Mesenchymal stem cell (in vitro differentiated cells and primary cell): ENCODE measurements around the gene BEAN1.

Experiments
- DNase-seq: peaks from one replicate; pipeline ENCODE4 v3.0.0-alpha.2; 2013
- H2AFZ ChIP-seq: one replicate; pipeline ENCODE4 v1.6.1; 2013; ENCODE audit warnings: low read depth, mild to moderate bottlenecking, control low read depth, inconsistent platforms, low read length, moderate library complexity
- H2AK5ac ChIP-seq: 2 replicates; pipeline ENCODE4 v1.6.1; 2013; ENCODE audit warnings: low read length, moderate library complexity, mild to moderate bottlenecking, inconsistent platforms; ENCODE audit not compliant: severe bottlenecking
- H2BK120ac ChIP-seq: one replicate; pipeline ENCODE4 v1.6.1; 2013; ENCODE audit warnings: low read depth, mild to moderate bottlenecking, inconsistent platforms, low read length, moderate library complexity
- H2BK12ac ChIP-seq, 2 experiments: one replicate each; pipeline ENCODE4 v1.6.1; 2013; ENCODE audit warnings: inconsistent platforms in 2 of 2, low read length in 2 of 2, mild to moderate bottlenecking in 2 of 2, moderate library complexity in 2 of 2, control low read depth in 1 of 2
- H2BK15ac ChIP-seq: one replicate; pipeline ENCODE4 v1.6.1; 2013; ENCODE audit warnings: mild to moderate bottlenecking, low read depth, inconsistent platforms; ENCODE audit not compliant: poor library complexity, severe bottlenecking
- H2BK5ac ChIP-seq: 2 replicates; pipeline ENCODE4 v1.6.1; 2013; ENCODE audit warnings: low read depth, mild to moderate bottlenecking, low read length, control low read depth, inconsistent platforms; ENCODE audit not compliant: poor library complexity, severe bottlenecking
- H3K14ac ChIP-seq, 2 experiments: one replicate each; pipeline ENCODE4 v1.6.1; 2013; ENCODE audit warnings: inconsistent platforms in 2 of 2, low read length in 2 of 2, control low read depth in 1 of 2, mild to moderate bottlenecking in 1 of 2, moderate library complexity in 1 of 2
- H3K18ac ChIP-seq, 2 experiments: one replicate each; pipeline ENCODE4 v1.6.1; 2013; ENCODE audit warnings: inconsistent platforms in 2 of 2, low read length in 2 of 2, control low read depth in 1 of 2, low read depth in 1 of 2, mild to moderate bottlenecking in 1 of 2
- H3K23ac ChIP-seq, 2 experiments: one replicate each; pipeline ENCODE4 v1.6.1; 2013; ENCODE audit warnings: inconsistent platforms in 2 of 2, low read length in 2 of 2, mild to moderate bottlenecking in 2 of 2, moderate library complexity in 2 of 2, control low read depth in 1 of 2
- H3K27ac ChIP-seq: 2 replicates; pipeline ENCODE4 v1.5.1; 2013; ENCODE audit warnings: mild to moderate bottlenecking, moderate library complexity, low read length, control low read depth, inconsistent platforms; ENCODE audit not compliant: poor library complexity, severe bottlenecking
- H3K27me3 ChIP-seq, 2 experiments: 2 replicates each; pipeline versions ENCODE4 v1.6.1 to v1.7.0; 2013; ENCODE audit warnings: low read length in 2 of 2, mild to moderate bottlenecking in 2 of 2, moderate library complexity in 2 of 2, control low read depth in 1 of 2, inconsistent platforms in 1 of 2; ENCODE audit not compliant: control insufficient read depth in 1 of 2, insufficient read depth in 1 of 2
- H3K36me3 ChIP-seq, 2 experiments: 2 replicates each; pipeline versions ENCODE4 v1.6.1 to v1.7.0; 2013; ENCODE audit warnings: low read length in 2 of 2, control low read depth in 1 of 2, inconsistent platforms in 1 of 2, low read depth in 1 of 2, mild to moderate bottlenecking in 1 of 2; ENCODE audit not compliant: insufficient read depth in 2 of 2, control insufficient read depth in 1 of 2
- H3K4ac ChIP-seq, 2 experiments: one replicate each; pipeline ENCODE4 v1.6.1; 2013; ENCODE audit warnings: inconsistent platforms in 2 of 2, low read length in 2 of 2, mild to moderate bottlenecking in 2 of 2, moderate library complexity in 2 of 2, control low read depth in 1 of 2, low read depth in 1 of 2
- H3K4me1 ChIP-seq: 2 replicates; pipeline ENCODE4 v1.6.1; 2013; ENCODE audit warnings: low read depth, low read length, control low read depth; ENCODE audit not compliant: control insufficient read depth, insufficient read depth
- H3K4me2 ChIP-seq: 2 replicates; pipeline ENCODE4 v1.6.1; 2013; ENCODE audit warnings: low read length, mild to moderate bottlenecking, inconsistent platforms; ENCODE audit not compliant: poor library complexity, severe bottlenecking
- H3K4me3 ChIP-seq, 2 experiments: 2 replicates each; pipeline versions ENCODE4 v1.5.1 to v1.7.0; 2013; ENCODE audit warnings: low read length in 2 of 2, mild to moderate bottlenecking in 2 of 2, control low read depth in 1 of 2, low read depth in 1 of 2; ENCODE audit not compliant: insufficient read depth in 1 of 2
- H3K79me1 ChIP-seq: replicated peaks from 2 replicates; pipeline ENCODE4 v1.6.1; 2013; ENCODE audit warnings: mild to moderate bottlenecking, control low read depth, low read length, inconsistent platforms; ENCODE audit not compliant: poor library complexity, severe bottlenecking
- H3K9ac ChIP-seq: 2 replicates; pipeline ENCODE4 v1.7.0; 2013; ENCODE audit warnings: mild to moderate bottlenecking, low read length, moderate library complexity
- H3K9me3 ChIP-seq: 2 replicates; pipeline ENCODE4 v1.7.0; 2013; ENCODE audit warnings: mild to moderate bottlenecking, low read length; ENCODE audit not compliant: control insufficient read depth
- H4K8ac ChIP-seq: one replicate; pipeline ENCODE4 v1.6.1; 2013; ENCODE audit warnings: inconsistent platforms, mild to moderate bottlenecking, low read length, moderate library complexity
- H4K91ac ChIP-seq: one replicate; pipeline ENCODE4 v1.6.1; 2013; ENCODE audit warnings: mild to moderate bottlenecking, low read length, inconsistent platforms
- WGBS: methylation state at CpG from one replicate; pipeline ENCODE4 v1.1.7; 2013; ENCODE audit warnings: mixed read lengths; 5-methylcytosine and 5-hydroxymethylcytosine counted together

The BEAN1 gene

GRCh38 chr16:66405057-66405783 lies 21.9 kb upstream of the BEAN1 start:
- peaks cover 7% of the 10 kb centered on the region for H3K9me3 ChIP-seq
- no peak overlapping the region for H4K8ac ChIP-seq
- H3K36me3 ChIP-seq, result no peaks in the 10 kb centered on the region

DNA sequence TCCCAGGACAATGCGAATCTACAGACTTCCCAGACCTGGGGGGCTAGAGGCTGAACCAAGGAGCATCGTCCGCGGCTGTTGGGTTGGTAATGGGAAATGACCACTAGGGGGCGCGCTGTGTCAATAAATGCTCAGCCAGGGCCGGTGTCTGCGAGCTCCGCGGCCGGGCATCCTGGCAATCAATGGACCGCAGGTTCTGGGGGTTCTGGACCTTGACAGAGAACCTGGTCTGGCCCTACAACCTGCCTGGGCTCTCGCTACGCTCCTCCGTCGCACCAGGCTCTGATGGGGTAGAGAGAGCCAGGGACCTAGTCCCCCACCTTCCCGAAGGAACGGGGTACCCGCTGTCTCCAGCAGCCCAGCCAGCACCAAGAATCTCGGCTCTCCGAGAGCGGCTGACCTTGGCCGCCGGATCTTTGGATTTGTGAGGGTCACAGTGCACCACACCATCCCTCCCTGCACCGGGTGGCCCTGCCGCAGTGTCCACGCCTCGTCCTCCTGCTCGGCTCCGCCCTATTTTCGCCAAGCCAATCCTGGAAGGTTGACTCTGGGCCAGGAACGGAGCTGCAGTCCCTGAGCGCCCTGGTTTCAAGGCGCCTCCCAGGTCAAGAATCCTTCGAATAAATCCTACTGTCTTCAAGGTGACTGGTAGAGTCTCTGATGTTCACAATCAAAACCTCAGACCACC lies 20.4 kb upstream of the BEAN1 start:
- Histone ChIP-seq H3K4me3 (peak overlapping the region; percentile 11 to 87), H3K14ac (no peak overlapping the region), H3K27ac (peak overlapping the region; percentile 83), H3K9me3 (peaks cover 10% of the 10 kb centered on the region), H2AFZ (peak overlapping the region; percentile 68), H4K91ac (no peak overlapping the region), H2BK5ac (peak overlapping the region; percentile 1), H3K36me3 (no peaks in the 10 kb centered on the region), H3K4ac (no peak overlapping the region), H3K4me1 (peaks cover 15% of the 10 kb centered on the region), H2AK5ac (peak overlapping the region; percentile 77), H3K9ac (peak overlapping the region; percentile 58), H4K8ac (peak overlapping the region; percentile 6), H3K4me2 (peak overlapping the region; percentile 86), H3K18ac (peak overlapping the region in 1 of 2 experiments; percentile 9), H2BK120ac (no peak overlapping the region), H2BK15ac (peak overlapping the region; percentile 56), H3K79me1 (peaks cover 4% of the 10 kb centered on the region), H3K23ac (no peak overlapping the region), H2BK12ac (no peak overlapping the region), H3K27me3 (peaks cover 0 to 23% of the 10 kb centered on the region in 2 experiments)
- WGBS, result under 1% methylated on average over 35 of the region's 35 CpGs
- DNase-seq, result peak; percentile 73

More at GRCh38 chr16:66405057-66405783, 21.9 kb upstream of the BEAN1 start:
- Histone ChIP-seq H3K27ac (no peak overlapping the region), H2BK12ac (no peak overlapping the region), H2AFZ (no peak overlapping the region), H3K27me3 (peaks cover 0 to 23% of the 10 kb centered on the region in 2 experiments), H2BK120ac (no peak overlapping the region), H3K9ac (no peak overlapping the region), H3K4me3 (no peak overlapping the region), H2BK15ac (no peak overlapping the region), H4K91ac (no peak overlapping the region), H3K79me1 (peaks cover under 1% of the 10 kb centered on the region), H2AK5ac (no peak overlapping the region), H3K23ac (no peak overlapping the region), H3K14ac (no peak overlapping the region), H3K4me2 (no peak overlapping the region), H3K4me1 (peaks cover 24% of the 10 kb centered on the region), H3K18ac (no peak overlapping the region), H3K4ac (no peak overlapping the region), H2BK5ac (no peak overlapping the region)
- WGBS, result 89% methylated on average over 1 of the region's 2 CpGs
- no peak for DNase-seq

- Histone ChIP-seq H2BK5ac (peak overlapping the region; percentile 91), H4K91ac (no peak overlapping the region), H3K4me2 (peak overlapping the region; percentile 1), H3K4me1 (peaks cover 14% of the 10 kb centered on the region), H2AK5ac (peak overlapping the region; percentile 74), H3K14ac (no peak overlapping the region), H3K9ac (peak overlapping the region; percentile 71), H3K4me3 (peak overlapping the region in 1 of 2 experiments; percentile 11), H2BK12ac (peak overlapping the region in 1 of 2 experiments; percentile 38), H2AFZ (peak overlapping the region; percentile 72), H2BK15ac (no peak overlapping the region), H3K27me3 (peaks cover 0 to 23% of the 10 kb centered on the region in 2 experiments), H2BK120ac (peak overlapping the region; percentile 27), H3K4ac (peak overlapping the region in 1 of 2 experiments; percentile 47), H3K36me3 (no peaks in the 10 kb centered on the region), H4K8ac (peak overlapping the region; percentile 94), H3K9me3 (peaks cover 20% of the 10 kb centered on the region), H3K79me1 (peaks cover 4% of the 10 kb centered on the region), H3K18ac (peak overlapping the region; percentile 2 to 76), H3K27ac (peak overlapping the region; percentile 94), H3K23ac (no peak overlapping the region)
- 15% methylated on average over 4 of the region's 5 CpGs for WGBS
- peak; percentile 89 for DNase-seq
Observed at GRCh38 chr16:66408163-66409048, 18.7 kb upstream of the BEAN1 start.
